GM18517 (cell line): ENCODE measurements around the gene SBF2.
A peak's percentile ranks its signal among the peaks of the same experiment; 100 is the strongest.
"Not testable (repeated sequence)": the region's sequence is repeated elsewhere in the genome, so short reads cannot be mapped to it uniquely, and the experiment has no call there.

Experiments
- ATAC-seq: cut with Tn5 transposase; IDR thresholded peaks from one replicate; pipeline ENCODE4 v1.9.1; 2021; ENCODE audit warnings: mild to moderate bottlenecking, moderate library complexity; ENCODE audit not compliant: unreplicated experiment

SBF2 gene

GRCh38 chr11:9973921-9974320, 320.1 kb downstream of the SBF2 start:
- ATAC-seq: no peak

- ATAC-seq: no peak
Measured at GRCh38 chr11:9972989-9973388, 321.0 kb downstream of the SBF2 start.

GRCh38 chr11:9971894-9972293, 322.1 kb downstream of the SBF2 start:
- ATAC-seq: no peak

- ATAC-seq: no peak
Measured at GRCh38 chr11:9969068-9969467, 325.0 kb downstream of the SBF2 start.

GRCh38 chr11:9962722-9963121, 331.3 kb downstream of the SBF2 start:
- ATAC-seq: peak; percentile 98

GRCh38 chr11:9957072-9957471, 336.9 kb downstream of the SBF2 start:
- ATAC-seq: no peak

- no peak for ATAC-seq
Measured at GRCh38 chr11:9956483-9956882, 337.5 kb downstream of the SBF2 start.

- no peak for ATAC-seq
Measured at GRCh38 chr11:9955391-9955790, 338.6 kb downstream of the SBF2 start.

GRCh38 chr11:9953994-9954626, 339.9 kb downstream of the SBF2 start:
- no peak for ATAC-seq

GRCh38 chr11:9952511-9953196, 341.4 kb downstream of the SBF2 start:
- ATAC-seq: no peak

GRCh38 chr11:9951807-9952206, 342.2 kb downstream of the SBF2 start:
- no peak for ATAC-seq

GRCh38 chr11:9950462-9950861, 343.6 kb downstream of the SBF2 start:
- ATAC-seq: no peak

- ATAC-seq: no peak
Measured at GRCh38 chr11:9947231-9947864, 346.7 kb downstream of the SBF2 start.

- ATAC-seq: not testable (repeated sequence)
Measured at GRCh38 chr11:9945680-9946079, 348.3 kb downstream of the SBF2 start.

- no peak for ATAC-seq
Measured at GRCh38 chr11:9943386-9944110, 350.5 kb downstream of the SBF2 start.

GRCh38 chr11:9941991-9942390, 352.0 kb downstream of the SBF2 start:
- no peak for ATAC-seq

GRCh38 chr11:9939150-9939549, 354.9 kb downstream of the SBF2 start:
- not testable (repeated sequence) for ATAC-seq

GRCh38 chr11:9936754-9937153, 357.3 kb downstream of the SBF2 start:
- ATAC-seq: no peak

- not testable (repeated sequence) for ATAC-seq
Measured at GRCh38 chr11:9932843-9933242, 361.2 kb downstream of the SBF2 start.

- ATAC-seq: not testable (repeated sequence)
Measured at GRCh38 chr11:9930562-9931331, 363.3 kb downstream of the SBF2 start.

- ATAC-seq: no peak
Measured at GRCh38 chr11:9927670-9928069, 366.3 kb downstream of the SBF2 start.
